ENCODE measurements around the gene MGA. TPM values are rescaled to one million over a fixed set of nuclear protein-coding genes. Genes with fewer than 3 reads are reported as not detected.

MGA gene
- total and polyA plus RNA-seq, 2 experiments from 2014 or later = 42.6 to 58.9 TPM

GRCh38 chr15:41651373-41651772, 8.8 kb upstream of the MGA start:
- Histone ChIP-seq H3K9me2 (ENCODE audit: insufficient read depth) (no peaks in the 10 kb centered on the region), H3K36me3 (ENCODE audit: insufficient read depth) (no peaks in the 10 kb centered on the region), H3K27ac (ENCODE audit: low read depth) (no peak overlapping the region), H4K20me1 (replicated peaks; ENCODE audit: insufficient read depth) (no peaks in the 10 kb centered on the region; the same call in 1 of the 2 replicates), H3K79me2 (replicated peaks; ENCODE audit: insufficient read depth) (peaks cover 32% of the 10 kb centered on the region), H3K4me1 (ENCODE audit: insufficient read depth) (no peaks in the 10 kb centered on the region), H2AFZ (no peak overlapping the region), H3K4me2 (no peak overlapping the region), H3F3A (replicated peaks; ENCODE audit: low read depth) (no peaks in the 10 kb centered on the region), H3K27me3 (ENCODE audit: insufficient read depth) (no peaks in the 10 kb centered on the region), H3K4me3 (no peak overlapping the region)
- Mint-ChIP-seq H3K36me3 (ENCODE audit: low read depth) (peaks cover 13% of the 10 kb centered on the region; the same call in 2 of the 3 replicates), H3K27me3 (ENCODE audit: insufficient read depth, low read depth, poor library complexity) (peaks cover 3% of the 10 kb centered on the region), H3K27ac (no peak overlapping the region), H3K4me3 (no peak overlapping the region), H3K4me1 (peaks cover 2% of the 10 kb centered on the region; the same call in 1 of the 3 replicates), H3K9me3 (peaks cover 16% of the 10 kb centered on the region)
- TF ChIP-seq STAT1 (IDR thresholded peaks at IDR 0.05; ENCODE audit: unreplicated experiment) (no peak), ZNF331 (CRISPR knock-in tag; IDR thresholded peaks at IDR 0.05; ENCODE audit: low read depth) (no peak), EZH2 (IDR thresholded peaks at IDR 0.05; ENCODE audit: low read depth, unreplicated experiment) (no peak), JUNB (IDR thresholded peaks at IDR 0.05; ENCODE audit: unreplicated experiment) (no peak), EZH2phosphoT487 (IDR thresholded peaks at IDR 0.05; ENCODE audit: unreplicated experiment) (no peak), ETS1 (IDR thresholded peaks at IDR 0.05) (no peak), CTCF (conservative IDR thresholded peaks at IDR 0.05; ENCODE audit: low read depth in 2 of 2) (no peak), POLR2AphosphoS5 (IDR thresholded peaks at IDR 0.05; ENCODE audit: low read depth) (no peak), REST (IDR thresholded peaks at IDR 0.05; ENCODE audit: unreplicated experiment) (no peak), ZNF114 (CRISPR knock-in tag; IDR thresholded peaks at IDR 0.05) (no peak)
- no peak for ATAC-seq
- no peak for DNase-seq (ENCODE audit: low spot score)
